HG03432 (cell line): ENCODE data around the gene STX4.
"Not testable (repeated sequence)": the region's sequence is repeated elsewhere in the genome, so short reads cannot be mapped to it uniquely, and the experiment has no call there.

Source experiments
- ATAC-seq: cut with Tn5 transposase; IDR thresholded peaks from one replicate; pipeline ENCODE4 v1.9.1; 2021; ENCODE audit warnings: mild to moderate bottlenecking, moderate library complexity; ENCODE audit not compliant: unreplicated experiment

STX4 gene

DNA sequence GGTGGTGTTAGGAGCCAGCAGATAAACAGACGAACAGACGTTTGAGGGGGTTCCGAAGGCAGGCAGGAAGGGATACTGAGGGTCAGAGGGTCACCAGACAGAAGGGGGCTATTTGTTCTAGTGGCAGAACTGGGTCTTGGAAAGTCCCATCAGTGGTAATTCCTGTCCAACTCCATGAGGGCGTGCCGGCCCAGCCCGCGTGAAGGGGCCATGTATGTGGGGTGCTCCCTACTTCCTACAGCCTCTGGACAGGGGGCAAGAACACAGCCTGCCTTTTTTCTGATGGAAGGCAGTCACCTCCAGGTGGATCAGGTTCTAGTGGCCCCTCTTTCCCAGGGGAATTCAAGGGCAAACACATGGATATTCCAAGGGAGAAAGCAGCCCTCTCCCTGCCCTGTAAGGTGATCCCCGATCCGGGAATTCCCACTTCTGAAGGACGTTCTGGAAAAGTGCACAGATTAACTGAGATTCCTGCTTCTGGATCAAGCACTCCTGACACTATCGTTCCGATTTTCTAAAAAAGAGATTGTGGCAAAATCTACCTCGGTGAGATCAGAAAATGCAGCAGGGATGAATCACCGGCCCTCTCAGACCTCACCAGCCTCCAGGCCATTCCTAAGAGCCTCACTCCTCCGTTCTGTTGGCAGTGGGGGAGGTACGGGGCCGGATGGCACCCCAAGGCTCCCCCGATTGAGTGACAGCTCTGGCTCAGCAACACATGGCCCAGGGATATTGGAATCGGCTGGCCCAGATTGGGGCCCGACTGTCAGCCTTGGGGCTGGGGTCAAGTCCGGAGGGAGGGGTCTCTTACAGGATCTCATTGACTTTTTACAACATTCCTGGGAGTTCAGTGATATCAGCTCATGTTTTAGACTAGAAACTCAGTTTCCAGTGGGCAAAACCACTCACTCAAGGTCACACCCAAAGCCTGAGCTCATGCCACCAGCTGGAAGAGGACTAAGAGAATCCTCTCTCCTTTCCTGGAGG, 35.3 kb upstream of the STX4 start:
- no peak for ATAC-seq

DNA sequence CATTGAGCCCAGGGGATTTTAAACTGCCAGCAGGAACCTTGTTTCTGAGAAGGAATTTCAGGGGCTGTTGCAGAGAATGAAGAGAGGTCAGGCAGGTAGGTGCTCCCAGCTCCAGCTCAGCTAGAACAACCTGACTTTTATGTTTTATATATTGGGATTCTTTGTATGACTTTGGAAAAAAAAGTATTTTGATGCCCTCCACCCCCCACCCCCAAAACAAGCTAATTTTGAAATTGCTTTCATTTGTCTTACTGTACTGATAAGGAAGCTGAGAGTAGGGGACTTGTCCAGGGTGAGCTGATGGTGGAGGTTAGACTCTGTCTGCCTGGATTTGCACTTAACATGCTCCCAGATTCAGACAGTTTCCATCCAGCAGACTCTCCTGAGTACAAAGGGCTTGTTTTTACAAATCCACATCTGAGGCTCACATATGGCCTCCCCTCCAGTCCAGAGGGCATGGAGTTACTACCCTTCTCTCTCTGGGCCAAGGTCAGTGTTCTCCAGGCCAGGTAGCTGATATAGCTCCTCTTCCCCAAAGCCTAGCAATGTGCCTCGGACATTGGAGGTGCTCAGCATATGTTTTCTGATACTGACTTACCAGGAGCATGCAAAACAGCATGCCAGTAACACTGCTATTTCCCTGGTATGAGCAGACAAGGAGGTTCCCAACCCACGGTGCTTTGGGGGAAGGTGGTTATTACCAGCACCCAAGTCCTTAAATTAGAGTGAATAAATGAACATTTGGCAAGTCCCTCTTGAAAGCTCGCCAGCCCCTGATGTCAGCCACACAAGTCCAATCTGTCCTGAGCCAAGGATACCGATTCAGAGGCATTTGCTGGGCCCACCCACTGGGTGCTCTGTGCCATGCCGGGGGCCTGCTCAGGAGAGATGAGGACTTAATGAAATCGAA, 34.3 kb upstream of the STX4 start:
- ATAC-seq: no peak

DNA sequence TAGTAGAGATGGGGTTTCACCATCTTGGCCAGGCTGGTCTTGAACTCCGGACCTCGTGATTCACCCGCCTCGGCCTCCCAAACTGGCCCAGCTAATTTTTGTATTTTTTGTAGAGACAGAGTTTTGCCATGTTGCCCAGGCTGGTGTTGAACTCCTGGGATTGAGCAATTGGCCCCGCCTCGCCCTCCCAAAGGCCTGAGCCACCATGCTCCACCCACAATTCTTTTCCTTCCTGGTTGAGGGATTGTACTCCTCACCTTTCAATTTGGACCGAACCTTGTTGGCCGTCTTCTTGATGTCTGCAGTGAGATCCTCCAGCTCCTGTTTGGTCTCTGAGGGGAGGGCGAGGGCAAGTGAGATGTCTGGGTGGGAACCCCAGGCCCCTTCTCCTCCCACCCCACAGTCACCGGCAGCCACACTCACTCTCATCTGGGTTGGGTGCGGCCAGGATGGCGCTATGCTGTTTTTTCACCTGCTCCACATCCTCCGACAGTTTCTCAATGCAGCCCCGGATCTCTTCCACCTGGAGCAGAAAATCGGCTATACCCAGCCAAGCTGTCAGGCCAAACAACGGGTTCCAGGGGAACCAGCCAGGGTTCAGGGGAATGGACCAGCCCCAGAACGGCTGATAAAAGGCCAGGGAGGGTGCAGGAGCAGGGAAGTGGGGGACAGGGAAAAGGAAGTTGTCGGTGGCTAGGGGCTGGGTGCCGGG, 32.5 kb upstream of the STX4 start:
- ATAC-seq: no peak

DNA sequence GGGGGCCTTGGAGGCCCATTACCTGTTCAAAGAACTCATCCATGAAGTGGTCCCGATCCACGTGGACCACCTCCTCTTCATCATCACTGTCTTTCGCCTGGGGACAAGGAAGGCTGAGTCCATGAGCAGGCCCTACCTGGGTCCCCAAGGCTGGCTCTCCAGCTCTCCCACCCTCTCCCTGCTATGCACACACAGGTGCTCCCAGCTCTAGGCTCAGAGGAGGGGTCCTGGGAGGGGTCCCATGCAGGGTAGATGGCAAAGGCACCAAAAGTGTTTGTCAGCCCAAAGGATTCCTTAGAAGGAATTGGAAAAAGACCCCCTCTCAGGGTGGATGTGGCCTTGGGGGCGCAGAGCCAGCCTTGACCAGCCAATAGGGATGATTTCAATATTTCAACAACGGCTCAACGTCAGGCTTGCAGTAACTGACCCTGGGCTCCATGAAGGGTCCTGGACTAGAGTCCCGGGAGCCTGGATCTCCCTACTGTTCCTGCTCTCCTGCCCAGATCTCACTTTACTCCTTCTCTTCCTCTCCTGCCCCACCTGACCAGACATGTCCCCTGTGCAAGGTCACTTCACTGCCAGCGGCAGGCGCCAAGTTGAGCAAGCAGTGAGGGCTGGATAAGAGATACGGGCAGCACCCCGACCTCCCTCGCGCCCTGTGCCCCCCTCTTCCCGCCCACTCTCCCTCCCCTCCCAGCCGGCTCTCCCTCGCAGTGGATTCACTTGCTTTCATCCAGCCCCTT, 31.7 kb upstream of the STX4 start:
- no peak for ATAC-seq

DNA sequence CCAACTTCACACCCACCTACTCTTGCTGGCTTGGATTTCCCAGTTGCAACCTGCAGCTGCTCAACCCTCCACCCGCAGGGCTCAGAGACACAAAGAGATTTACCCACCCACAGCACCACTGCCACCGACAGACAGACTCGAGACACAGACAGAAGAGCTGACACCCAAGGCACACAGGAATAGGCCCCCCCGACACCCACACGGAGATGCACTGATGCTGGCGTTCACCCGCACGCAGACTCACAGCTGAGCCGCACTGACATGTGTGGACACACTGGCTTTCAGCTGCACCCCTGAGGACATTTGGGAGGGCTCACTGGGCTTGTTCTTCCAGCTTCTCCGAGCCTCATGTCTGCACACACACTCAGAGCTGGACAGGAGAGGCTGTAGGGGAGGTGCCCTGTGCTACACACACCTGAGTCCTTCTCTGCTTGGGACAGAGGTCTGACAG, 31.1 kb upstream of the STX4 start:
- no peak for ATAC-seq

DNA sequence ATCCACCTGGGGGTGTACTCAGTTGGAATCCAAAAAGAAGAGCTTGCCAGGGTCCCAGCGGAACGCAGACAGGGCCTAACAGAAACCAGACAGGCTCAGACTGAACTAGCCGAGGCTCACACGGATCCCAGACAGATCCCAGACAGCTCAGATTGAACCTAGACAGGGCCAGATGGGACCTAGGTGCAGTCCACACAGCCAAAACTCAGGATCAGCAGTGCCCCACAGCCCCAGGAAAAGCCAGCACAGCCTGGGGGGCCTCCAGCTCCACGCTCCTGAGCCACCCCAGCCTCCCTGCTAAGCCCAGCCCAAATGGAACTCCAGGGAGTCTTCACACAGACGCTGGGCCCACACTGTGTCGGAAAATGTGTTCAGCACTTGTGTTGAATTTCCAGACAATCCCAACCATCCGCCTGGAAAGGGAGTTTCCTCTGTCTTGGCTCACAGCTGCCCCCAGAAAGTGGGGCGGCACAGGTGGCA, 30.5 kb upstream of the STX4 start:
- no peak for ATAC-seq

DNA sequence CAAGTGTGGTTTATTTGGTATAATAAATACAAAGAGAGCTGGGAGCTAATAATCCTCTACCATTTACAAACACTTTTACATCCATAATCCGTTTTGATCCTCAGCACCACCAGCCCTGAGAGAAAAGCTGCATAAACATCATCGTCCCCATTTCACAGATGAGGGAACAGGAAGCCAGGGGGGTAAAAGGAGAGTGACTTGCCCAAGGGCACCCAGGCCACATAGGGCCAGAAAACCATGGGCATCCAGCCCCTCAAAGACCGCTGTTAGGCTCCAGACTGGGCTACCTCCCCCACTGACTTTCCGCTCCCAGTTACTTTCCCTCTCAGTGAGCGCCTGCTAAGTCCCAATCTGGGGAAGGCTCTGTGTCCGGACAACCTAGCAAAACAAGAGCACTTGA, 29.6 kb upstream of the STX4 start:
- no peak for ATAC-seq

DNA sequence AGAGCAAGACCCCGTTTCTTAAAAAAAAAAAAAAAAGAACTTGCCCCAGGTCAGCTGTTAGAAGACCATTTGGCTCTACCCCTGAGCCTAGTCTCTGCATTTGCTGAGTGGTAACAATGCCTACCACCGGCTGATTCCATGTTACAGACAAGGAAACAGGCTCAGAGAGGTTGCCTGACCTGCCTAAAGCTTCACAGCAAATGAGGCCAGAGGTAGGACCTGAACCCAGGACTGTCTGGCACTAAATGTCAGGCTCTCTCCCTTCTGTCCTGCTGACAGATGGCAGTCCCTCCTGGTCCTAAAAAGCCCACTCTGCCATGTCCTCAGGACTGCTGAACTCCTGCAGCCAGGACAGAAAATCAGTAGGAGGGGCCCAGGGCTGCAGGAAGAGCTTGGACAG, 28.7 kb upstream of the STX4 start:
- ATAC-seq: no peak

DNA sequence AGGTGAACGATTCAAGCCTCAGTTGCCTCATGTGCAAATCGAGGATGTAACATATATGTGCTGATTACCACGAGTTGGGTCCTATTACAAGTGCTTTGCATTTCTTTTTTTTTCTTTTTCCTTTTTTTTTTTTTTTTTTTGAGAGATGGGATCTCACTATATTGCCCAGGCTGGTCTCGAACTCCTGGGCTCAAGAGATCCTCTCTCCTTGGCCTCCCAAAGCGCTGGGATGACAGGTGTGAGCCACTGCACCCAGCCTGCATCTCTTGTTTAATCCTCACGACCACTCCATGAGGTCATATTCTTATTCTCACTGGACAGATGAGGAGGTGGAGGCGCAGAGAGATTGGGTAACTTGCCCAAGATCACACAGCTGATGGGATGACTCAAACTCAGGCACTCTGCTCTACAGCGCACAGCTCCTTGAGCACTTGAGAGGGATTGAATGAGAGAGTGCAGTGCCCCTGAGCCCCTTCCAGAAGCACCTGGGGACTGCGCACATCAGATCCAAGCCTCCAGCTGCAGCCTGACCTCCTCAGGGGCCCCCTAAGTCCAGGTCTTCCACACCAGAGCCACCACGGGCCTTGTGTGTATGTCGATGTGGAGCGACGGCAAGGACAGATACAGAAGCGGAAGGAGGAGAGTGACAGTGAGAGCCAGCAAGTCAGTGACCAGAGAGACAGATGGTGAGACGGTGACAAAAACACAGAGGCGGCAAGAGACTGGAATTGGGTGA, 27.8 kb upstream of the STX4 start:
- no peak for ATAC-seq

DNA sequence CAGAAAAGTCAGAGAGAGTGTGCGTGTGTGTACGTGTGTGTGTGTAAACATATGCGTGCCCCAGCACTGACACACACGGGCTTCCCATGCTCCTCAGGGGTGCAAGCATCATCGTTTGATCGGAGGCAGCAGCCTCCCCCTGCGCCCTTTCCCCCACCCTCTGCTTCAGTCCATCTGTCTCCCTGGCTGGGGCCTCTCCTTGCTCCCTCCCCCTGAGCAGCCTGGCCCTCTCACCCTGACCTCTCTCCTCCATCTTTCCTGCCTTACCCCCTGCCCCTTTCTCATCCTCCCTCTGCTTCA, 27.3 kb upstream of the STX4 start:
- ATAC-seq: no peak

DNA sequence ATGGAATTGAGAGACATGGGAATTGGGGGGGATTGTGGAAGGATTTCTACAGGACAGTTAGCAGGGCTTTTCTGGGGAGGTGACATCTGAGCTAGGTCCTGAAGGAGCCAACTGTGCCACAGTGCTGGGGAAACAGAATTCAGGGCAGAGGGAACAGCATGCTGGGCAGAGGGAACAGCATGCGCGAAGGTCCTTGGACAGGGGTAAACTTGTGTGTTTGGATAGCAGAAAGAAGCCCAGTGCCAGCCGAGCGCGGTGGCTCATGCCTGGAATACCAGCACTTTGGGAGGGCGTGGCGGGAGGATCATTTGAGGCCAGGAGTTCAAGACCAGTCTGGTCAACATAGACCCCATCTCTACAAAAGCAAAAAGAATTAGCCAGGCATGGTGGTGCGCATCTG, 26.8 kb upstream of the STX4 start:
- ATAC-seq: no peak

DNA sequence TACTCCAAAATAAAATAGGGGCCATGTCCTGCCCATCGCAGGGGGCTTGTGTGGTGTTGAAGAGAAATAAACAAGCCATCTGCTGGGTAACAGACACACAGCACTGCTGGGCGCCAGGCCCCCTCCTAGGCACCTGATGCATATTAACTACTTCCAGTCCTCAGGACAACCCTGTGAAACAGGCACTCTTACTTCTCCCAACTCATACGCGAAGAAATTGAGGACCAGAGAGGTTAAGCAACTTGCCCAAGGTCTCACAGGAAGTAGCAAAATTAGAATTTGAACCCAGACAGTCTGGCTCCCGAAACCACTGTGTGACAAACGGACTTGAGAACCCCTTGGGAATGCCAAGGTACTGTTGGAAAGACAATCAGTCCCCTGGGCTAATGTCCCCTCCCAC, 25.7 kb upstream of the STX4 start:
- no peak for ATAC-seq

DNA sequence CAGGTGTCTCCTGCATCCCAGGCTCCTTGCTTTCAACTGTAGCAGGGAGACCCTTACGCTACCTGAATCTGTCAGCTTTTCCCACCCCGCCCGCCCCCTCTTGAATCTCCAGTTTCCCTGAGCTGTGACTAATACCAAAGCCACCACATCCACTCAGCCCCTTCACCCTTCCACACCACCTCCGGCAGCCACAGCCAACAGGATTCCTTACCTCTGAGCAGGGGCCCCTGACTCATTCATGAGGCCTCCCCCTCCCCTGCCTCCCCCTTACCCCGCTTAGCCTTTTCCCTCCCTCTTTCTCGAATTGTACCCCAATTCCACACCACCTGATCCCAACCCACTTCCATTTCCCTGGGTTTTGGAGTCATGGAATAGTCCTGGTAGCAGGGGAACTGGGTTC, 25.2 kb upstream of the STX4 start:
- no peak for ATAC-seq

DNA sequence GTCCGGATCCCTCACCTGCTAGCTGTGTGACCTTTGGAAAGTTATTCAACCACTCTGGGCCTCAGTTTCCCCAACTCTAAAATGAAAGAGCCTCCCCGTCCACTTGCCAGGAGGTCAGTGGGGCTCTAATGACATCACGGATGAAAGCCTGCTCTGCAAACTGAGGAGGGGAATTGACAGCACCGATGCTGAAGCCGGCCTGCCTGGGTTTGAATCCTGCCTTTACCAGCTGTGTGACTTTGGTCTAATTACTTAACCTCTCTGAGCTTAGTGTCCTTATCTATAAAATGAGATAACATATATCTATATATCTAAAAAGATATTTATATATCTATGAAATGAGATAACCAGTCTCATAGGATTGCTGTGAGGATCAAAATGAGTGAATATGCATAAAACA, 24.8 kb upstream of the STX4 start:
- no peak for ATAC-seq

DNA sequence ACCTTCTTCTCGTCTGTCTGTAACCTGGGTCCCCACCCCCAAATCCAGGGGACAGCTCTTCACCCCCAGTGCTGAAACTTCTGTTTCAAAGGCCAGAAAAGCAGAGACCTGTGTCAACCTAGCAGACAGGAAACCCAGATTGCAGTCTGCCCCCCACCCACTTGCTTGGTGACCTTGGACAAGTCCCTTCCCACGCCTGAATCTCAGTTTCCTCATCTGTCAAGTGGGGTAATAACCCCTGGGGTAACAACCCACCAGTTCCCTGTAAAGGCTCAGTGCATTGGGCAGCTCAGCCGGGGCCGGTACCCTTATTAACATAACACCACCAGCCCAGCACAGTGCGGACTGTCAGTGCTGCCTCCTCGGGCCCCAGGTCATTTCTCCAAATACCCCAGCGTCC, 24.2 kb upstream of the STX4 start:
- no peak for ATAC-seq

DNA sequence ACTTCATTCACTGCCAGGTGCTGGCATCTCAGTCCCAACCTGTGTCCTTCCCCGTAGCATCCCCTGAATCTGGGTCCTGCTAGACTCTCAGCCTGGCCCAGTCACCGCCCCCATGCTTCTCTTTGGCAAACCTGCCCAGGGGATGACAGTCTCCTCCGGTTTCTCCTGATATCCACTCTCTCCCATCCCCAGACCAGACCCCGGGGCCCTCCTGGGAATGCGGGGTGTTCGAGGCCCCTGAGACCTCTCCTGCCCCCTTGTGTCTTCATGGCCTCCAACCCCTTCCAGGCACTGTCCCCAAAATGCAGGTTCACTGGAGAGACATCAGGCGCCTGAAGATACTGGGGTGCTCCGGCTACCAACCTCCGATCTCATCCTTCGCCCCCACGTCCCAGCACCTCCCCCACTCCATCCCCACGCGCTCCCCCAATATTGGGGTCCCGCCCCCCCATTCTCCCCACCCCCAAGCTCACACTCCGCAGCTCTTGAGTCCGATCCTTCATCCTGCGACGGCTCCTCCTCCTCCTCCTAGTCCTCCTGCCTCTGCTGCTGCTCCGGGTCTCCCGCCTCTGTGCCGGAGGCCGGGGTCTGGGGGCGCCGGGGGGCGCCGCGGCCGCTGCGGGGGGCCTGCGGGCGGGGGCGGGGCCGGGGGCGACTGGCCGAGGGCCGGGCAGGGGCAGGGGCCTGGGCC, 23.3 kb upstream of the STX4 start:
- ATAC-seq: no peak

DNA sequence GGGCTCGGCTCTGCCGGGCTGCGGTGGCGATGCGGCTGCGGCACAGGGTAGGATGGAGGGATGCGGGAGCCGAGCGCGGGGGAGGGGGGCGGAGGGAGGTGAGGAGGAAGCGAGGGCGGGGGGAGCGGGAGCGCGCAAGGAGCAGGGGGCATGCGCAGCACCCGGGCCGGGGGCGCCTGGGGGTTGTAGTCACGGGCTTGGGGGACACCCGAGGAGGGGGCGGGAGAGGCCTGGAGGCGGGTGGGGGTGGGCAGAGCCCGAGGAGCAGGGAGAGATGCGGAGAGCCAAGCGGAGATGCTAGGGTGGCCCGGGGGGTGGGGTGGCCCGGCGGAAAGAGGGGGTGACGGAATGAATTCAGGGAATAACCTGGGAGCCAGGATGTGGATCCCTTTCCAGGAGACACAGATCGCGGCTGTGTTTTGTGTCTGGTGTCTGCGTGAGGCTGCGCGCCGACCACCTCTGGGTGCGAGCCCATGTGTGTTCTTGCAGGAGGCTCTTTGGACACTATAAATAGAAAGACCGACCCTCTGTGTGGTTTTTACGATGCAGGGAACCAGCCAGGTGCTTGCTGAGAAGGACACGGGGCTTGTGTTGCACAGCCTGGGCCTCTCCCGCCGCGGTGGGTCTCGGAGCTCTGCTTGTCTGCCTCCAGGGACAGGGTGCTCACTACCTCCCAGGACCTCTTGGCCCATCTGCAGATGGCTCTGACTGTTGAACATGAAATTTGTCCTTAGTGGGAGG, 22.6 kb upstream of the STX4 start, which contains the start of gene STX1B:
Gene STX1B (minus strand): TSS at position 54 of the 741 bp plus-strand sequence. CDS start 242 bp downstream, outside the sequence.
- ATAC-seq: no peak

DNA sequence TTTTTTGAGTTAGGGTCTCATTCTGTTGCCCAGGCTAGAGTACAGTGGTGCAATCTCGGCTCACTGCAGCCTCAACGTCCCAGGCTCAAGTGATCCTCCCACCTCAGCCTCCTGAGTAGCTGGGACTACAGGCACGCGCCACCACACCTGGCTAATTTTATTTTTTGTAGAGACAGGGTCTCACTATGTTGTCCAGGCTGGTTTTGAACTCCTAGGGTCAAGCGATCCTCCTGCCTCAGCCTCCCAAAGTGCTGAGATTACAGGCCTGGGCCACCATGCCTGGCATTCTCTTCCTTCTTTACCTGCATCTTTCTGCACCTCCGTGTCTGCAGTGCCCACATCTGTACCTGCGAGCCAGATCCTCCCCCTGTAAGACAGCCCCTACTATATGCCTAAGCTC, 21.5 kb upstream of the STX4 start:
- ATAC-seq: not testable (repeated sequence)
